ENCODE measurements around the gene SLC38A1.

DNA sequence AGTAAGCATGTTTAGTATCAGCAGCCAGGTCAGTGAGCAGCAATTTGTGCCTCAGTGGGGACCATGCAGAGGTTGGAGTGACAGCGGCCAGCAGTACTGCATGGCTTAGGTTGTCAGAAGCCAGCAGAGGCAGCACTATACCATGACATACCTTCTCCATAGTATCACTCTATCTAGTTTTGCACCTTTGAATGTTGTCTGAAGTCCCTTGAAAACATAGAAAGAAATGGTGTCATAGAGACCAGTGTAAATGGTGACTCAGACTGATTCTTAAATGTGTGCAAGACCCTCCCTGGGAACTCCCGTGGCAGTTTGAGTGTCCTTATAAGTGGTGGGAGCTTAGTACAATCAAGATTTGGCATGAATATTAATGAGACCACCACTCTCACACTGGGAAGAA is 124.4 kb downstream of the SLC38A1 start:
- TF ChIP-seq, protein P1, sequence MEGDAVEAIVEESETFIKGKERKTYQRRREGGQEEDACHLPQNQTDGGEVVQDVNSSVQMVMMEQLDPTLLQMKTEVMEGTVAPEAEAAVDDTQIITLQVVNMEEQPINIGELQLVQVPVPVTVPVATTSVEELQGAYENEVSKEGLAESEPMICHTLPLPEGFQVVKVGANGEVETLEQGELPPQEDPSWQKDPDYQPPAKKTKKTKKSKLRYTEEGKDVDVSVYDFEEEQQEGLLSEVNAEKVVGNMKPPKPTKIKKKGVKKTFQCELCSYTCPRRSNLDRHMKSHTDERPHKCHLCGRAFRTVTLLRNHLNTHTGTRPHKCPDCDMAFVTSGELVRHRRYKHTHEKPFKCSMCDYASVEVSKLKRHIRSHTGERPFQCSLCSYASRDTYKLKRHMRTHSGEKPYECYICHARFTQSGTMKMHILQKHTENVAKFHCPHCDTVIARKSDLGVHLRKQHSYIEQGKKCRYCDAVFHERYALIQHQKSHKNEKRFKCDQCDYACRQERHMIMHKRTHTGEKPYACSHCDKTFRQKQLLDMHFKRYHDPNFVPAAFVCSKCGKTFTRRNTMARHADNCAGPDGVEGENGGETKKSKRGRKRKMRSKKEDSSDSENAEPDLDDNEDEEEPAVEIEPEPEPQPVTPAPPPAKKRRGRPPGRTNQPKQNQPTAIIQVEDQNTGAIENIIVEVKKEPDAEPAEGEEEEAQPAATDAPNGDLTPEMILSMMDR (conservative IDR thresholded peaks at IDR 0.05; ENCODE audit: low read depth in 2 of 2), result no peak
- TF ChIP-seq POLR2AphosphoS5 (IDR thresholded peaks at IDR 0.05; ENCODE audit: low read depth) (no peak), NANOG (IDR thresholded peaks at IDR 0.05; ENCODE audit: borderline replicate concordance) (no peak), EZH2 (IDR thresholded peaks at IDR 0.05; ENCODE audit: low read depth, unreplicated experiment) (no peak)

Data from GM23338 (cell line).